HepG2 (cell line): ENCODE measurements around the gene COG5. TPM values are rescaled to one million over a fixed set of nuclear protein-coding genes. Genes with fewer than 3 reads are reported as not detected.

ENCODE experiments used
- ATAC-seq: fragments of 200-7000 bp; cut with Tn5 transposase; 3 replicates; pipeline ENCODE4 v1.9.1; 2020; ENCODE audit warnings: mild to moderate bottlenecking, moderate library complexity
- BruUV-seq: library from RNA; stranded (reverse); fragments of 400-500 nt; replicated peaks from 2 replicates; lab custom pipeline; 2021; lab: Mats Ljungman, UMichigan
- CTCF ChIA-PET: fragments of 300-600 bp; formaldehyde crosslinking; extraction: SDS; loops from one replicate; lab custom pipeline; 2021; ENCODE audit warnings: low total read pairs, inconsistent platforms, low intra/inter-chr PET ratio; lab: Yijun Ruan, JAX
- POLR2A ChIA-PET: fragments of 350-600 bp; sonication (Branson Sonifier 250); formaldehyde crosslinking; loops from one replicate; lab custom pipeline; 2020; ENCODE audit warnings: antibody characterized with exemption, inconsistent platforms; lab: Yijun Ruan, JAX
- DNase-seq: peaks from one replicate; pipeline ENCODE4 v3.0.0-alpha.2; 2015; ENCODE audit warnings: low spot score
- FAIRE-seq: peaks from 3 replicates; lab custom pipeline; 2011; peaks lifted over from hg19 to GRCh38; lab: Jason Lieb, UNC
- H2AFZ ChIP-seq: one replicate; pipeline ENCODE4 v1.6.1; 2011; ENCODE audit warnings: low read length, inconsistent platforms
- H3K27ac ChIP-seq: fragments of 300-600 bp; 3 replicates; pipeline ENCODE4 v1.8.0; 2011; ENCODE audit warnings: mixed run types, mild to moderate bottlenecking, mixed read lengths, low read length, inconsistent platforms; ENCODE audit not compliant: insufficient read depth; ENCODE audit errors: extremely low read length
- H3K27me3 ChIP-seq, 2 experiments: fragments of 200-600 bp in 1 of 2; 2 replicates in 1 of 2; 3 replicates in 1 of 2; pipeline versions ENCODE4 v1.6.0 to v1.8.0; 2011; ENCODE audit warnings: low read length in 2 of 2, mild to moderate bottlenecking in 2 of 2, moderate library complexity in 2 of 2, inconsistent platforms in 1 of 2; ENCODE audit not compliant: insufficient read depth in 2 of 2, control insufficient read depth in 1 of 2
- H3K36me3 ChIP-seq, 2 experiments: fragments of 200-600 bp in 1 of 2; replicated peaks in 1 of 2; 2 replicates in 1 of 2; 3 replicates in 1 of 2; pipeline versions ENCODE4 v1.5.1 to v1.8.0; 2011; ENCODE audit warnings: low read length in 2 of 2, inconsistent platforms in 1 of 2; ENCODE audit not compliant: insufficient read depth in 2 of 2, control insufficient read depth in 1 of 2
- H3K4me1 ChIP-seq: 2 replicates; pipeline ENCODE4 v1.5.1; 2012; ENCODE audit warnings: low read length, inconsistent platforms; ENCODE audit not compliant: insufficient read depth
- H3K4me2 ChIP-seq: 2 replicates; pipeline ENCODE4 v1.6.0; 2011; ENCODE audit warnings: low read depth, low read length, inconsistent platforms
- H3K4me3 ChIP-seq, 3 experiments: fragments of 200-600 bp in 1 of 3; sonication (generic), shearing (Covaris generic) in 1 of 3; replicated peaks in 1 of 3; 2 replicates each; pipeline ENCODE4 v1.5.1; 2011 to 2016; ENCODE audit warnings: low read length in 3 of 3, inconsistent platforms in 2 of 3, low read depth in 2 of 3, mild to moderate bottlenecking in 2 of 3, control low read depth in 1 of 3, mixed read lengths in 1 of 3; ENCODE audit not compliant: insufficient read depth in 1 of 3
- H3K79me2 ChIP-seq: one replicate; pipeline ENCODE4 v1.6.1; 2011; ENCODE audit warnings: low read length, inconsistent platforms; ENCODE audit not compliant: insufficient read depth
- H3K9ac ChIP-seq: 2 replicates; pipeline ENCODE4 v1.6.0; 2011; ENCODE audit warnings: mild to moderate bottlenecking, low read depth, low read length, inconsistent platforms; ENCODE audit not compliant: insufficient read depth
- H3K9me3 ChIP-seq: 2 replicates; pipeline ENCODE4 v1.5.1; 2012; ENCODE audit warnings: mild to moderate bottlenecking, low read length
- H4K20me1 ChIP-seq: 2 replicates; pipeline ENCODE4 v1.6.0; 2011; ENCODE audit warnings: inconsistent platforms, mild to moderate bottlenecking, low read length, moderate library complexity; ENCODE audit not compliant: insufficient read depth
- CBX2 ChIP-seq, 2 experiments: fragments of 200-600 bp in 1 of 2; sonication (generic); formaldehyde crosslinking in 1 of 2; IDR thresholded peaks; 2 replicates each; pipeline versions ENCODE4 v1.7.0 to v1.8.1; 2018 to 2022; ENCODE audit warnings: low read depth in 2 of 2, low read length in 1 of 2, mild to moderate bottlenecking in 1 of 2, missing genetic modification reagents in 1 of 2
- CHCHD3 ChIP-seq: sonication (generic); formaldehyde crosslinking; IDR thresholded peaks from 2 replicates; pipeline ENCODE4 v1.8.0; 2022; ENCODE audit warnings: mild to moderate bottlenecking, missing genetic modification reagents, moderate library complexity
- ETV5 ChIP-seq: IDR thresholded peaks from 2 replicates; pipeline ENCODE4 v1.6.1; 2018; ENCODE audit warnings: missing biosample characterization, missing genetic modification reagents, inconsistent platforms, borderline replicate concordance
- KLF12 ChIP-seq: sonication (generic); formaldehyde crosslinking; IDR thresholded peaks from 2 replicates; pipeline ENCODE4 v1.4.0; 2020; ENCODE audit warnings: missing genetic modification reagents, borderline replicate concordance
- PAF1 ChIP-seq: IDR thresholded peaks from 2 replicates; pipeline ENCODE4 v1.6.1; 2016; ENCODE audit warnings: missing genetic modification reagents, missing compliant biosample characterization
- SAFB2 ChIP-seq: sonication (generic); formaldehyde crosslinking; IDR thresholded peaks from 2 replicates; pipeline ENCODE4 v1.5.1; 2020; ENCODE audit warnings: missing genetic modification reagents, low read depth, mild to moderate bottlenecking, borderline replicate concordance
- SETDB1 ChIP-seq: sonication (generic); formaldehyde crosslinking; IDR thresholded peaks from 2 replicates; pipeline ENCODE4 v1.5.1; 2020; ENCODE audit warnings: missing genetic modification reagents, mild to moderate bottlenecking, borderline replicate concordance
- SMAD3 ChIP-seq: sonication (generic); formaldehyde crosslinking; IDR thresholded peaks from 2 replicates; pipeline ENCODE4 v1.4.0; 2020; ENCODE audit warnings: missing genetic modification reagents
- SOX6 ChIP-seq, 2 experiments: fragments of 450-650 bp in 1 of 2; sonication (generic) in 1 of 2; formaldehyde crosslinking in 1 of 2; IDR thresholded peaks; 2 replicates each; pipeline versions ENCODE4 v1.4.0 to v1.6.1; 2017 to 2020; ENCODE audit warnings: antibody characterized with exemption in 1 of 2, mild to moderate bottlenecking in 1 of 2, missing genetic modification reagents in 1 of 2
- SP2 ChIP-seq: sonication (generic); formaldehyde crosslinking; IDR thresholded peaks from 2 replicates; pipeline ENCODE4 v1.5.1; 2020; ENCODE audit warnings: mild to moderate bottlenecking, missing genetic modification reagents
- STAT5B ChIP-seq: sonication (generic); formaldehyde crosslinking; IDR thresholded peaks from 2 replicates; pipeline ENCODE4 v1.4.0; 2020; ENCODE audit warnings: missing genetic modification reagents
- THAP7 ChIP-seq: sonication (generic); formaldehyde crosslinking; IDR thresholded peaks from 2 replicates; pipeline ENCODE4 v1.8.1; 2023; ENCODE audit warnings: mild to moderate bottlenecking, missing genetic modification reagents
- ZFP37 ChIP-seq: sonication (generic); formaldehyde crosslinking; IDR thresholded peaks from 2 replicates; pipeline ENCODE4 v1.4.0; 2020; ENCODE audit warnings: missing genetic modification reagents, borderline replicate concordance
- ZKSCAN5 ChIP-seq: sonication (generic); formaldehyde crosslinking; IDR thresholded peaks from 2 replicates; pipeline ENCODE4 v1.5.1; 2020; ENCODE audit warnings: mild to moderate bottlenecking, missing genetic modification reagents
- ZMYM4 ChIP-seq: sonication (generic); formaldehyde crosslinking; IDR thresholded peaks from 2 replicates; pipeline ENCODE4 v1.8.1; 2023; ENCODE audit warnings: mild to moderate bottlenecking, missing genetic modification reagents
- ZNF430 ChIP-seq: sonication (generic); formaldehyde crosslinking; IDR thresholded peaks from 2 replicates; pipeline ENCODE4 v1.9.0; 2021; ENCODE audit warnings: mild to moderate bottlenecking, missing genetic modification reagents
- ZNF569 ChIP-seq: sonication (generic); formaldehyde crosslinking; IDR thresholded peaks from 2 replicates; pipeline ENCODE4 v1.5.0; 2020; ENCODE audit warnings: mild to moderate bottlenecking, missing genetic modification reagents, moderate library complexity, borderline replicate concordance
- ZNF672 ChIP-seq: sonication (generic); formaldehyde crosslinking; IDR thresholded peaks from 2 replicates; pipeline ENCODE4 v1.8.1; 2022; ENCODE audit warnings: missing genetic modification reagents
- WGBS: methylation state at CpG from one replicate; pipeline ENCODE4 v1.1.6; 2017; ENCODE audit warnings: low lambda C conversion rate; 5-methylcytosine and 5-hydroxymethylcytosine counted together
- in situ Hi-C: cut with HindIII; loops from 2 replicates; pipeline ENCODE4 v1.10.0; 2017; ENCODE audit warnings: low pct_unique_long_range_greater_than_20kb; ENCODE audit not compliant: extremely low pct_ligation_motif_present
- intact Hi-C: fragments of 100-400 bp; cut with micrococcal nuclease; formaldehyde crosslinking; loops from one replicate; pipeline ENCODE4 v1.10.0; 2022; ENCODE audit not compliant: unreplicated experiment
- polyA plus RNA-seq, 8 experiments: library from polyadenylated mRNA; depleted of rRNA in 3 of 8; stranded (reverse) in 7 of 8; unstranded in 1 of 8; fragments of >200 nt; fragmentation: Illumina TruSeq in 4 of 8; extraction: Trizol in 4 of 8; gene quantifications; 2 replicates each; pipeline versions ENCODE4 v1.2.1 to v1.2.3, GENCODE V29; 2011 to 2016; ENCODE audit warnings: low read depth in 4 of 8, missing spikeins in 1 of 8, mixed read lengths in 1 of 8; ENCODE audit not compliant: insufficient read depth in 1 of 8
- total RNA-seq, 5 experiments: library from RNA; depleted of rRNA; stranded (reverse); fragments of >200 nt; fragmentation: Illumina TruSeq; extraction: Trizol; gene quantifications; 2 replicates each; pipeline ENCODE4 v1.2.3, GENCODE V29; 2016; ENCODE audit warnings: low read depth in 1 of 5
- TF ChIP-seq, protein P1 (sequence below): sonication (generic); formaldehyde crosslinking; IDR thresholded peaks from 2 replicates; pipeline ENCODE4 v1.8.1; 2023; ENCODE audit warnings: mild to moderate bottlenecking, missing genetic modification reagents, borderline replicate concordance
- TF ChIP-seq, protein P2 (sequence below): IDR thresholded peaks from 2 replicates; pipeline ENCODE4 v1.6.1; 2016; ENCODE audit warnings: missing compliant biosample characterization, missing genetic modification reagents, borderline replicate concordance

COG5 gene
- total and polyA plus RNA-seq, 2 of the 13 experiments (the other 11 are each of a cell fraction or from before 2014, with no cell fraction given): 20.4 to 31.3 TPM

DNA sequence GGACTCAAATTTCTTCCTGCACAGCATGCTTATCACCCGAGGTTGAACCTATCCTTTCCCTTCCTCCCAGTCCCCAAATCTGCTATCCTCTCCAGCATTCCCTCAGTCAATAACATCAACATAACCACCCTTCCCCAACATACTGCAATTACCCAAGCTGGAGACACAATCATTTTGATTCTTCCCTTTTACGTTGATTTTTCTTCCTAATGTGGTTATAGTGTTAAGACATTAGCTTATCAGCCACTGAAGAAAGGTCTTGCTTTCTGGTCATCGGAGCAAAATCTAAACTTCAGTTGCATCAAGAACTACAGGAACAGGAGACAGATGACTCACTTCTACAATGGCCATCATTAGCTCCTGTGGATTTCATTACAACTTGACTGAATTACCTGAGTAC is 398.4 kb downstream of the COG5 start:
- H3K36me3 ChIP-seq: no peaks in the 10 kb centered on the region
- H3K4me2 ChIP-seq: no peak overlapping the region
- intact Hi-C loops: loop anchor here (10.0 kb wide), 1 partner anchor 881 kb away; the partner anchor contains the start of gene NAMPT
- H3K27me3 ChIP-seq: no peaks in the 10 kb centered on the region; a peak in 1 of 5 replicates
- no peak overlapping the region for H2AFZ ChIP-seq
- DNase-seq: no peak
- CTCF ChIA-PET: no interaction called here
- H3K79me2 ChIP-seq: peaks cover 7% of the 10 kb centered on the region
- BruUV-seq: no TSS peak
- no peak for ATAC-seq
- POLR2A ChIA-PET: no interaction called here
- WGBS: 48% methylated on average over 3 of the region's 3 CpGs
- FAIRE-seq: no peak
- H3K9ac ChIP-seq: no peak overlapping the region
- H3K27ac ChIP-seq: no peak overlapping the region
- H3K4me1 ChIP-seq: no peaks in the 10 kb centered on the region; the same call in 1 of the 2 replicates
- H4K20me1 ChIP-seq: peaks cover 7% of the 10 kb centered on the region
- H3K4me3 ChIP-seq: no peak overlapping the region
- TF ChIP-seq CHCHD3 (CRISPR knock-in tag): no peak
- no peak for TF ChIP-seq PAF1 (CRISPR knock-in tag)
- TF ChIP-seq THAP7 (CRISPR knock-in tag): no peak
- no peak for TF ChIP-seq ZNF430
- no peak for TF ChIP-seq SMAD3
- TF ChIP-seq SP2 (CRISPR knock-in tag): no peak
- no peak for TF ChIP-seq ZNF569
- TF ChIP-seq, protein P1, sequence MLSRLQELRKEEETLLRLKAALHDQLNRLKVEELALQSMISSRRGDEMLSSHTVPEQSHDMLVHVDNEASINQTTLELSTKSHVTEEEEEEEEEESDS (CRISPR knock-in tag): no peak
- no peak for TF ChIP-seq ETV5 (CRISPR knock-in tag)
- TF ChIP-seq SOX6 (IDR thresholded peaks at IDR 0.05): no peak
- TF ChIP-seq SOX6 (CRISPR knock-in tag; IDR thresholded peaks at IDR 0.05): no peak
- no peak for TF ChIP-seq STAT5B
- TF ChIP-seq ZKSCAN5 (CRISPR knock-in tag): no peak
- TF ChIP-seq SETDB1: no peak
- TF ChIP-seq, protein P2, sequence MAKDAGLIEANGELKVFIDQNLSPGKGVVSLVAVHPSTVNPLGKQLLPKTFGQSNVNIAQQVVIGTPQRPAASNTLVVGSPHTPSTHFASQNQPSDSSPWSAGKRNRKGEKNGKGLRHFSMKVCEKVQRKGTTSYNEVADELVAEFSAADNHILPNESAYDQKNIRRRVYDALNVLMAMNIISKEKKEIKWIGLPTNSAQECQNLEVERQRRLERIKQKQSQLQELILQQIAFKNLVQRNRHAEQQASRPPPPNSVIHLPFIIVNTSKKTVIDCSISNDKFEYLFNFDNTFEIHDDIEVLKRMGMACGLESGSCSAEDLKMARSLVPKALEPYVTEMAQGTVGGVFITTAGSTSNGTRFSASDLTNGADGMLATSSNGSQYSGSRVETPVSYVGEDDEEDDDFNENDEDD (CRISPR knock-in tag): no peak
- no peak for TF ChIP-seq CBX2 (IDR thresholded peaks at IDR 0.05; ENCODE audit: low read depth, low read length)
- no peak for TF ChIP-seq CBX2 (CRISPR knock-in tag; IDR thresholded peaks at IDR 0.05; ENCODE audit: low read depth)
- no peak for TF ChIP-seq SAFB2 (CRISPR knock-in tag)
- TF ChIP-seq KLF12 (CRISPR knock-in tag): no peak
- no peak for TF ChIP-seq ZMYM4 (CRISPR knock-in tag)
- TF ChIP-seq ZNF672: no peak
- TF ChIP-seq ZFP37 (CRISPR knock-in tag): no peak
- no peaks in the 10 kb centered on the region for H3K9me3 ChIP-seq
- in situ Hi-C loops: no loop called here
